Breast epithelium (tissue), 4 donors: ENCODE results near the gene PSMA7. TPM values are rescaled to one million over a fixed set of nuclear protein-coding genes. Genes with fewer than 3 reads are reported as not detected.

Source experiments
- DNase-seq, 2 donors: peaks; one replicate each; pipeline ENCODE4 v3.0.0-alpha.2; 2019; ENCODE audit warnings: low spot score in 2 of 2
- H3K27ac ChIP-seq, 2 donors: fragments of 200-600 bp; sonication (generic) in 1 of 2; one replicate each; pipeline ENCODE4 v1.5.1; 2016 to 2019; ENCODE audit warnings: mild to moderate bottlenecking in 1 of 2
- H3K27me3 ChIP-seq, 2 donors: fragments of 200-600 bp; sonication (generic) in 1 of 2; one replicate each; pipeline versions ENCODE4 v1.5.1 to v1.6.0; 2017 to 2019; ENCODE audit warnings: control low read depth in 1 of 2, mild to moderate bottlenecking in 1 of 2
- H3K36me3 ChIP-seq: fragments of 200-600 bp; one replicate; pipeline ENCODE4 v1.5.1; 2019
- H3K4me1 ChIP-seq, 2 donors: fragments of 200-600 bp; sonication (generic); one replicate each; pipeline ENCODE4 v1.5.1; 2016 to 2019; ENCODE audit warnings: control low read depth in 1 of 2
- H3K4me3 ChIP-seq, 3 donors: fragments of 200-600 bp; sonication (generic); 1 replicate in 2 of 3; 2 replicates in 1 of 3; pipeline ENCODE4 v1.5.1; 2016 to 2019; ENCODE audit warnings: mild to moderate bottlenecking in 3 of 3, moderate library complexity in 2 of 3
- H3K9me3 ChIP-seq, 2 donors: fragments of 200-600 bp; sonication (generic) in 1 of 2; one replicate each; pipeline ENCODE4 v1.5.1; 2016 to 2019; ENCODE audit warnings: control low read depth in 1 of 2
- CTCF ChIP-seq, 3 donors: fragments of 450-650 bp; IDR thresholded peaks; one replicate each; pipeline ENCODE4 v1.5.1; 2016 to 2017; ENCODE audit warnings: antibody characterized with exemption in 3 of 3, mild to moderate bottlenecking in 3 of 3, moderate library complexity in 3 of 3
- POLR2A ChIP-seq: fragments of 450-650 bp; IDR thresholded peaks from one replicate; pipeline ENCODE4 v1.6.1; 2016; ENCODE audit warnings: antibody characterized with exemption, mild to moderate bottlenecking, moderate library complexity
- POLR2AphosphoS5 ChIP-seq, 3 donors: sonication (generic); formaldehyde crosslinking; IDR thresholded peaks; one replicate each; pipeline ENCODE4 v1.6.1; 2017; ENCODE audit warnings: antibody characterized with exemption in 3 of 3
- intact Hi-C: fragments of 100-400 bp; cut with DNase I; formaldehyde crosslinking; loops from one replicate; pipeline ENCODE4 v1.15.1; 2023; ENCODE audit warnings: low total_unique reads
- total RNA-seq, 3 donors: library from RNA; depleted of rRNA; stranded (reverse); fragments of >200 nt; gene quantifications; one replicate each; pipeline ENCODE4 v1.1.0, GENCODE V29; 2016

Gene PSMA7
- total RNA-seq, 3 donors from 2014 or later: 200 to 579 (median 380) TPM

GRCh38 chr20:62145688-62146018 lies 2.5 kb upstream of the PSMA7 start:
- H3K4me1 ChIP-seq: peaks cover 0 to 15% of the 10 kb centered on the region in 2 donors
- TF ChIP-seq CTCF (IDR thresholded peaks at IDR 0.05) (no peak), POLR2A (no peak), POLR2AphosphoS5 (IDR thresholded peaks at IDR 0.05) (no peak)
- DNase-seq: no peak
- H3K9me3 ChIP-seq: no peaks in the 10 kb centered on the region
- intact Hi-C loops: no loop called here
- H3K36me3 ChIP-seq: no peaks in the 10 kb centered on the region
- H3K4me3 ChIP-seq: no peak overlapping the region
- no peaks in the 10 kb centered on the region for H3K27me3 ChIP-seq
- no peak overlapping the region for H3K27ac ChIP-seq

GRCh38 chr20:62143957-62144825 lies 997 bp upstream of the PSMA7 start:
- H3K36me3 ChIP-seq: no peaks in the 10 kb centered on the region
- TF ChIP-seq CTCF (IDR thresholded peaks at IDR 0.05) (no peak), POLR2AphosphoS5 (IDR thresholded peaks at IDR 0.05) (peak in 1 of 3 donors; percentile 38)
- intact Hi-C loops: no loop called here
- no peaks in the 10 kb centered on the region for H3K27me3 ChIP-seq
- peak overlapping the region; percentile 75 to 85 (median 82) for H3K4me3 ChIP-seq
- no peaks in the 10 kb centered on the region for H3K9me3 ChIP-seq
- H3K27ac ChIP-seq: peak overlapping the region; percentile 96 to 100
- DNase-seq: peak in 1 of 2 donors; percentile 65
- H3K4me1 ChIP-seq: peaks cover 0 to 15% of the 10 kb centered on the region in 2 donors

GRCh38 chr20:62142252-62143080 lies 728 bp downstream of the PSMA7 start:
- Histone ChIP-seq H3K4me3 (peak overlapping the region; percentile 75 to 85 (median 82)), H3K36me3 (peaks cover 10% of the 10 kb centered on the region), H3K27ac (peak overlapping the region; percentile 96 to 100), H3K9me3 (no peaks in the 10 kb centered on the region), H3K4me1 (peaks cover 0 to 15% of the 10 kb centered on the region in 2 donors), H3K27me3 (no peaks in the 10 kb centered on the region)
- intact Hi-C loops: no loop called here
- no peak for DNase-seq
- TF ChIP-seq POLR2A (no peak), POLR2AphosphoS5 (IDR thresholded peaks at IDR 0.05) (no peak), CTCF (IDR thresholded peaks at IDR 0.05) (no peak)

GRCh38 chr20:62141397-62142251 lies 1.6 kb downstream of the PSMA7 start:
- DNase-seq: no peak
- intact Hi-C loops: no loop called here
- Histone ChIP-seq H3K36me3 (peaks cover 13% of the 10 kb centered on the region), H3K9me3 (no peaks in the 10 kb centered on the region), H3K27me3 (no peaks in the 10 kb centered on the region), H3K4me3 (peak overlapping the region; percentile 75 to 85 (median 82)), H3K27ac (peak overlapping the region; percentile 96 to 100), H3K4me1 (peaks cover 0 to 15% of the 10 kb centered on the region in 2 donors)
- peak in 1 of 3 donors; percentile 37 for TF ChIP-seq POLR2AphosphoS5 (IDR thresholded peaks at IDR 0.05)
- no peak for TF ChIP-seq CTCF (IDR thresholded peaks at IDR 0.05)
